RWPE1 (cell line): ENCODE measurements around the gene ADISSP.

Experiments
- CTCF ChIA-PET: fragments of 350-600 bp; sonication (Branson Sonifier 250); formaldehyde crosslinking; extraction: SDS; loops from one replicate; lab custom pipeline; 2021; lab: Yijun Ruan, JAX
- POLR2A ChIA-PET: fragments of 400-600 bp; formaldehyde crosslinking; extraction: SDS; loops from one replicate; lab custom pipeline; 2020; ENCODE audit warnings: antibody characterized with exemption; ENCODE audit not compliant: low non-redundant PET; lab: Yijun Ruan, JAX
- DNase-seq: peaks from one replicate; pipeline ENCODE4 v3.0.0; 2012; ENCODE audit warnings: low spot score
- H3K27ac ChIP-seq: fragments of 450-650 bp; 2 replicates; pipeline ENCODE4 v1.5.1; 2017
- TF ChIP-seq, protein P1 (sequence below): fragments of 450-650 bp; conservative IDR thresholded peaks from 2 replicates; pipeline ENCODE4 v1.5.1; 2017; ENCODE audit warnings: low read depth, mild to moderate bottlenecking

Gene ADISSP

DNA sequence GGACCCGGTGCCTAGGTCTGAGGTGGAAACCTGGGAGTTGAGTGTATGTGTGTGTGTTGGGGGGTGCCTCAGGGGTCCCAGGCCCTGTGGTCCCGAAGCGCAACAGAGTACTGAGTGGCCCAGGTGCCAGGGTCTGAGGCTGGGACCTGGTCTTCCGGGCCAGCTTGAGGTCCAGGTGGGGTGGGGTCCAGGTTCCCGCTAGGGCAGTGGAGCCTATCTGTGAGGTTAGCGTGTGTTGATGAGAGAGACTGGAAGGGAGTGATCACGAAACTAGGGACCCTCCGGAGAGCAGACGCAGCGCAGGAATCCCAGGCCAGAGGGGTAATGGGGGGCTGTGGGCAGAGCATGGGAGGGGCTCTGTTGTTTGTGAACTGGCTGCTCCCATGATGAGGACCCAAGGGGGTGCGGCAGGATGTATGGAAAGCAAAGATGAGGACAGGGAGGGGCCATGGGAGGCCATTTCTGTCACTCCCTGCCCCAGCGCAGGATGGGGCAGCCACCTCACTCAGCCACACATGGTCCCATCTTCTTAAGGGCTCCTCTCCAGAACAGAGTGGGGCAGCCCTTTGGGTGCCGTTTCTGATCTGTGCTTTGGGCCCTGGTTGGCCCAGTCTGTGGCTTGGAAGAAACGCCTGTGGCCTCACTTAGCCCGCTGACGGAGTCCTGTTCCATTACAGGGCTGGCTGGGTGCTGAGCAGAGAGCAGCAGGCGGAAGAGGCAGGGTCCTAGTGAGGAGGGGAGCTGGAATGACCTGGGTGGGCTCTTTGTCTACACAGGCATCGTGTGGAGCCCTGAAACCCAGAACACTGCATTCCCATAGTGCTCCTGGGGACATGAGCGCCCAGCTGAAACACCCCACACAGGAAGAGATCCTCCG, 34.2 kb downstream of the ADISSP start:
- CTCF ChIA-PET = no interaction called here
- no peak overlapping the region for H3K27ac ChIP-seq
- POLR2A ChIA-PET = no interaction called here
- no peak for DNase-seq
- TF ChIP-seq, protein P1, sequence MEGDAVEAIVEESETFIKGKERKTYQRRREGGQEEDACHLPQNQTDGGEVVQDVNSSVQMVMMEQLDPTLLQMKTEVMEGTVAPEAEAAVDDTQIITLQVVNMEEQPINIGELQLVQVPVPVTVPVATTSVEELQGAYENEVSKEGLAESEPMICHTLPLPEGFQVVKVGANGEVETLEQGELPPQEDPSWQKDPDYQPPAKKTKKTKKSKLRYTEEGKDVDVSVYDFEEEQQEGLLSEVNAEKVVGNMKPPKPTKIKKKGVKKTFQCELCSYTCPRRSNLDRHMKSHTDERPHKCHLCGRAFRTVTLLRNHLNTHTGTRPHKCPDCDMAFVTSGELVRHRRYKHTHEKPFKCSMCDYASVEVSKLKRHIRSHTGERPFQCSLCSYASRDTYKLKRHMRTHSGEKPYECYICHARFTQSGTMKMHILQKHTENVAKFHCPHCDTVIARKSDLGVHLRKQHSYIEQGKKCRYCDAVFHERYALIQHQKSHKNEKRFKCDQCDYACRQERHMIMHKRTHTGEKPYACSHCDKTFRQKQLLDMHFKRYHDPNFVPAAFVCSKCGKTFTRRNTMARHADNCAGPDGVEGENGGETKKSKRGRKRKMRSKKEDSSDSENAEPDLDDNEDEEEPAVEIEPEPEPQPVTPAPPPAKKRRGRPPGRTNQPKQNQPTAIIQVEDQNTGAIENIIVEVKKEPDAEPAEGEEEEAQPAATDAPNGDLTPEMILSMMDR = no peak

DNA sequence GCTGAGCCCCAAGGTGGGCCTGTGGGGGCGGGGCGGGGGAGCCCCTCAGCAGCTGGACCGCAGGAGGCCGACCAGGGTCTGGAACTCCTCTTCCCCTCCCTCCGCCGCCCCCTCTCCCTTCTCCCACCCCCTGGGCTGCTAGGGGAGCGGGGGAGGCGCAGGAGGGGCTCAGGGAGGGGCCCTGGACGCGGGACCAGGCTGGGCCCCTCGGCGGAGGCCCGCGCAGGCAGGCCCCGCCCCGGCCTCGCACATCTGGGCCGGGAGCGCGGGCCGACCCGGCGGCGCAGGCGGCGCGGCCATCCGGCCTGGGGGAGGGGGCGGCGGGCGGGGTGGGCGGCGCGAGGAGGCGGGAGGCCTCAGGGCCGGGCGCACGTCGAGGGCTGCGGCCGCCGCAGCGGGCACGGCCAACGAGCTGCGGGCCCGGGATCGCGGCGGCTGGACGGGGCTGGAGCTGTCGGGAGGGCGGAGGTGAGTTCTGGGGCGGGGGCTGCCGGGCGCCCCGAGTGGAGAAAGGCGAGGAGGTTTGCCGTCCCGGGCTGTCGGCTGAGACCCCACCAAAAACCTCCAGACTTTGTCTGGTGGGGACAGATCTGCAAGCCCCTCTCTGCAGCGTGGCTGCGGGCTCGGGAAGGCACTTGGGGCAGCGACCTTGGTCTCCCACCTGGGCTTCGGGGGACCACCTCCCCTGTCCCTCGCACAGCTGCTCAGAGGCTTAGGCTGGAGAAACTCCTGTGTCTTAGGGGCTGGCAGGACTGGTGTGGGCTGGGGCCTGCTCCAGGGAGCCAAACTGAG, 35.0 kb downstream of the ADISSP start, which contains the start of gene HSPA12B:
TSS of gene HSPA12B (plus strand) at position 359 of the 792 bp plus-strand sequence. CDS start 5,990 bp downstream, outside the sequence.
- DNase-seq = no peak
- POLR2A ChIA-PET = no interaction called here
- TF ChIP-seq, protein P1 = no peak
- CTCF ChIA-PET = interaction anchor here (0.6 to 1.2 kb wide), 2 partner anchors 56 to 500 kb away, joined by 3 to 4 read pairs; no protein-coding TSS in a partner anchor
- H3K27ac ChIP-seq = no peak within 1 kb of the TSS

DNA sequence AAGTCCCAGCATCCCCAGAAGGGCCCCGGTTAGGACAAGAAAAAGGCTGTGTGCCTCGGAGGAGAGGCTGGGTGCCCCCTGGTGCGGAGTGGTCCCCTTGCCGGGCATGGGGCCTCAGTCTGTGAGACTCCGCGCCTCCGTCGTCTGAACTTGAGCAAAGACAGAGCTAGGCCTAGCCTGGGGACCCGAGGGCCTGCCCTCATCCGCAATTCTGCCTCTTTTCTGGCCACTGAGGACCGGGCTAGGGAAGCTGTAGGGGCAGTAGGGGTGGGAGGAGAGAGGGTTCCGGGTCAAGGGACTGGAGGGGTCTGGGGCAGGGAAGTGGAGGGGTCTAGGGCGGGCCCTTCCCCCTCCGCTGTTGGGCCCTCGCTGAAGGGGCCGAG, 35.6 kb downstream of the ADISSP start:
- ChIA-PET POLR2A (no interaction called here), CTCF (interaction anchor here (0.6 to 1.2 kb wide), 3 partner anchors 17 to 499 kb away, joined by 3 to 4 read pairs (median 3); no protein-coding TSS in a partner anchor)
- no peak for DNase-seq
- TF ChIP-seq, protein P1 = no peak
- H3K27ac ChIP-seq = no peak overlapping the region

DNA sequence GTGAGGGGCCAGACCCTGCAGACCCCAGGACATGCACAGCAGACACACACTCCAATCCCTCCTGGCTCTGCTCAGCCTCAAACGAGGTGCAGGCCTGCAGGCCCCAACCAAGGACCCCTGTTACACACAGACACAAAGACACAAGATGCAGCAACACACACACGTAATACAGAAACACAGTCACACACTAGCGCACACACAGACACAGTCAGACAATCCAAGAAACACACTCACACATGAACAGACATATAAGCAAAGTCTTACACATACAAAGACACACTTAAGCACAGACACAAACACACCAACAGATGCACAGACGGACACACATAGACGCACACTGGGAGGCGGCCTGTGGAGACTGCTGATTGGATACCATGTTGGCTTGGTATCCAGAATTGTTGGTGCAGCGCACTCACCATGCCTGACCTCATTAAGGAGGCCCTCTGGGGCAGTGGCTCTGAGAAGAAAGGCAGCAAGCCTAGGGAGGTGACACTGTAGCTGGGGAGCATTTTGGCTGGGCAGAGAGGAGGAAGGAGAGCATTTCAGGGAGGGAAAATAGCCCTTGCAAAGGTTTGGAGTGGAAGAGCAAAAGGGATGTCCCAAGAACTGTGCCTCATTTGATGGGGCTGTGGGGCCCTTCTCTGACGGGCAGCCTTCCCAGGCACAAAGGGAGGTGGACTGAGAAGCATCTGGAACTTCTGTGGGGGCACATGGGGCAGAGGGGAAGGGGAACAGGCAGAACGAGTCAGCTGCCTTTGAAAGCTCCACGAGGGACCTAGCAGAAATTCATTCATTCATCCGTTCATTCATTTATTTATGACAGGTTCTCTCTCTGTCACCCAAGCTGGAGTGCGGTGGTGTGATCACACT, 36.5 kb downstream of the ADISSP start:
- POLR2A ChIA-PET = no interaction called here
- TF ChIP-seq, protein P1 = no peak
- no peak overlapping the region for H3K27ac ChIP-seq
- CTCF ChIA-PET = interaction anchor here (0.7 kb wide), 1 partner anchor 18 kb away, joined by 3 read pairs; no protein-coding TSS in a partner anchor
- no peak for DNase-seq

DNA sequence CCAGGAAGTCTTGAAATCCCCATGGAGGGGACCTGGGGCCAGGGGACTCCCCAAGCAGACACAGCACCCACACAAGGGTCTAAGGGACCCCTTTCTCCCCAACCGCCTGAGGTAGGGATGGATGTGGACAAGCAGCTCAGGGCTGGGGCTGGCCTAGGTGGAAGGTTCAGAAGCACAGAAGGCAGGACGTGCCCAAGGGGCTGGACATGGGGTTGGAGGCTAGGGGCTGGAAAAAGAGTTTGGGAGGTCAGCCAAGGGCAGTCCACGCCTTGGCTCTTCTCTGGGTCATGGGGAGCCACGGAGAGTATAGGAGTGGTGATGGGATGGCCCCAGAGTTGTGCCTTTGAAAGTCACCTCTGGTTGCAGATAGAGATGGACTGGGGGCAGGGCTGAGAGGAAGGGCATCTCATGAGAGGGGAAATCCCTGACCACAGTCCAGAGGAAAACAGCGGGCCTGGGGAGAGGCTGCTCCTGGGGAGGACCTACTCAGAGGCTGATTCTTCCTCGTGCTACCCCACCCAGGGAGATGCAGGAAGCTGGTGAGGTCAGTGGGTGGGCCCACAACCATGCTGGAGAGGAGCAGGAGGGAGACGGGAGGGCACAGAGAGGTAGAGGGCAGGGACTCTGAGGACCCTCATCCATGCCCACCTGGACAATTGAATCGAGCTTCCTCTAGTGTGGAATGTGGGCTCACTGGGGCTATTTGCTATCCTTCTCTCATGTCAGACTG, 37.6 kb downstream of the ADISSP start:
- no peak for DNase-seq
- CTCF ChIA-PET = no interaction called here
- no peak overlapping the region for H3K27ac ChIP-seq
- TF ChIP-seq, protein P1 = no peak
- POLR2A ChIA-PET = no interaction called here
